B cell (primary cell): ENCODE data around the gene CARD10. TPM values are rescaled to one million over a fixed set of nuclear protein-coding genes. Genes with fewer than 3 reads are reported as not detected.
A peak's percentile ranks its signal among the peaks of the same experiment; 100 is the strongest.

ENCODE experiments used
- ATAC-seq: fragments of 200-7000 bp; cut with Tn5 transposase; one replicate; pipeline ENCODE4 v1.10.0; 2021; ENCODE audit warnings: low read depth, mild to moderate bottlenecking, moderate number of reproducible peaks, moderate library complexity
- CTCF ChIA-PET: fragments of 350-600 bp; sonication (Branson Sonifier 250); formaldehyde crosslinking; loops from one replicate; lab custom pipeline; 2021; ENCODE audit warnings: antibody characterized with exemption, inconsistent platforms; lab: Charles Lee
- POLR2A ChIA-PET: fragments of 350-600 bp; sonication (Branson Sonifier 250); formaldehyde crosslinking; loops from one replicate; lab custom pipeline; 2021; ENCODE audit warnings: antibody characterized with exemption; lab: Charles Lee
- DNase-seq: peaks from one replicate; pipeline ENCODE4 v3.0.0; 2013
- H2AFZ ChIP-seq: 2 replicates; pipeline ENCODE4 v1.6.1; 2012; ENCODE audit warnings: mild to moderate bottlenecking, low read depth, low read length; ENCODE audit not compliant: insufficient read depth, poor library complexity, severe bottlenecking
- H3K27ac ChIP-seq, 2 donors: 1 replicate in 1 of 2; 2 replicates in 1 of 2; pipeline ENCODE4 v1.5.1; 2012 to 2013; ENCODE audit warnings: low read length in 2 of 2, mild to moderate bottlenecking in 2 of 2, moderate library complexity in 1 of 2
- H3K27me3 ChIP-seq, 4 experiments: fragments of 200-600 bp in 1 of 4; sonication (generic) in 1 of 4; replicated peaks in 1 of 4; 1 replicate in 2 of 4; 2 replicates in 2 of 4; pipeline versions ENCODE4 v1.6.1 to v1.7.0; 2013 to 2016; ENCODE audit warnings: low read length in 3 of 4, mild to moderate bottlenecking in 2 of 4, mixed read lengths in 1 of 4, moderate library complexity in 1 of 4; ENCODE audit not compliant: insufficient read depth in 4 of 4, control insufficient read depth in 3 of 4; ENCODE audit errors: control extremely low read depth in 1 of 4
- H3K36me3 ChIP-seq, 2 experiments: replicated peaks in 1 of 2; 1 replicate in 1 of 2; 2 replicates in 1 of 2; pipeline versions ENCODE4 v1.6.1 to v1.7.1; 2013; ENCODE audit warnings: low read length in 1 of 2; ENCODE audit not compliant: insufficient read depth in 2 of 2, control insufficient read depth in 1 of 2; ENCODE audit errors: control extremely low read depth in 1 of 2, extremely low read depth in 1 of 2
- H3K4me1 ChIP-seq, 2 donors: fragments of 200-600 bp in 1 of 2; sonication (generic) in 1 of 2; 1 replicate in 1 of 2; 2 replicates in 1 of 2; pipeline versions ENCODE4 v1.5.1 to v1.6.1; 2013 to 2017; ENCODE audit warnings: low read length in 2 of 2; ENCODE audit not compliant: control insufficient read depth in 2 of 2, insufficient read depth in 2 of 2
- H3K4me2 ChIP-seq: replicated peaks from 2 replicates; pipeline ENCODE3; 2012; ENCODE audit warnings: mild to moderate bottlenecking, low read depth, low read length; ENCODE audit not compliant: poor library complexity, severe bottlenecking
- H3K4me3 ChIP-seq, 5 experiments: fragments of 200-600 bp in 1 of 5; sonication (generic) in 1 of 5; 1 replicate in 3 of 5; 2 replicates in 2 of 5; pipeline versions ENCODE4 v1.5.1 to v1.7.0; 2011 to 2016; ENCODE audit warnings: low read length in 4 of 5, mild to moderate bottlenecking in 4 of 5, low read depth in 2 of 5, control low read depth in 1 of 5, moderate library complexity in 1 of 5; ENCODE audit not compliant: insufficient read depth in 1 of 5; ENCODE audit errors: control extremely low read depth in 1 of 5, extremely low read depth in 1 of 5
- H3K79me2 ChIP-seq: fragments of 200-600 bp; sonication (generic); one replicate; pipeline ENCODE4 v1.6.0; 2016; ENCODE audit warnings: low read length; ENCODE audit not compliant: control insufficient read depth, insufficient read depth
- H3K9ac ChIP-seq: fragments of 200-600 bp; sonication (generic); 2 replicates; pipeline ENCODE4 v1.6.1; 2017; ENCODE audit warnings: mild to moderate bottlenecking, low read length, moderate library complexity
- H3K9me3 ChIP-seq, 3 donors: one replicate each; pipeline versions ENCODE4 v1.6.1 to v1.7.1; 2013; ENCODE audit warnings: low read length in 2 of 3; ENCODE audit not compliant: control insufficient read depth in 2 of 3, insufficient read depth in 1 of 3; ENCODE audit errors: control extremely low read depth in 1 of 3
- H4K20me1 ChIP-seq: 2 replicates; pipeline ENCODE4 v1.6.0; 2012; ENCODE audit warnings: mild to moderate bottlenecking, low read length; ENCODE audit not compliant: insufficient read depth, control insufficient read depth, poor library complexity, severe bottlenecking
- H3K27ac Mint-ChIP-seq: one replicate; pipeline ENCODE4 v1.8.0; 2021; ENCODE audit warnings: mixed read lengths
- H3K27me3 Mint-ChIP-seq: one replicate; pipeline ENCODE4 v1.8.0; 2021; ENCODE audit warnings: mixed read lengths
- H3K4me1 Mint-ChIP-seq: one replicate; pipeline ENCODE4 v1.8.0; 2021; ENCODE audit warnings: mixed read lengths
- H3K4me3 Mint-ChIP-seq: one replicate; pipeline ENCODE4 v1.8.0; 2021; ENCODE audit warnings: mixed read lengths
- H3K9me3 Mint-ChIP-seq: one replicate; pipeline ENCODE4 v1.8.0; 2022; ENCODE audit warnings: mixed read lengths; ENCODE audit not compliant: insufficient read depth
- EZH2 ChIP-seq: IDR thresholded peaks from 2 replicates; pipeline ENCODE4 v1.6.1; 2012; ENCODE audit warnings: borderline replicate concordance, low read depth, mild to moderate bottlenecking, moderate library complexity, low read length; ENCODE audit not compliant: insufficient read depth, poor library complexity, severe bottlenecking
- WGBS: methylation state at CpG from one replicate; pipeline ENCODE4 v1.1.5; 2013; ENCODE audit warnings: missing lambda C conversion rate; ENCODE audit not compliant: insufficient coverage; 5-methylcytosine and 5-hydroxymethylcytosine counted together
- intact Hi-C: fragments of 100-400 bp; cut with micrococcal nuclease; formaldehyde crosslinking; loops from one replicate; pipeline ENCODE4 v1.10.0; 2022
- polyA plus RNA-seq: library from polyadenylated mRNA; depleted of rRNA; stranded (reverse); fragments of >200 nt; gene quantifications from 2 replicates; pipeline ENCODE4 v1.2.3, GENCODE V29; 2012
- total RNA-seq, 2 donors: library from RNA; stranded (reverse); fragments of 120-200 nt in 1 of 2; gene quantifications; 1 replicate in 1 of 2; 2 replicates in 1 of 2; pipeline versions ENCODE4 v1.2.3 to v1.2.4, GENCODE V29; 2013 to 2022
- TF ChIP-seq, protein P1 (sequence below): fragments of 200-600 bp; IDR thresholded peaks from one replicate; pipeline ENCODE4 v1.8.0; 2022; ENCODE audit warnings: antibody characterized with exemption, mild to moderate bottlenecking

Gene CARD10
- total and polyA plus RNA-seq, 2 donors (not counting 1 experiment from before 2014, with no cell fraction given), result not detected

DNA sequence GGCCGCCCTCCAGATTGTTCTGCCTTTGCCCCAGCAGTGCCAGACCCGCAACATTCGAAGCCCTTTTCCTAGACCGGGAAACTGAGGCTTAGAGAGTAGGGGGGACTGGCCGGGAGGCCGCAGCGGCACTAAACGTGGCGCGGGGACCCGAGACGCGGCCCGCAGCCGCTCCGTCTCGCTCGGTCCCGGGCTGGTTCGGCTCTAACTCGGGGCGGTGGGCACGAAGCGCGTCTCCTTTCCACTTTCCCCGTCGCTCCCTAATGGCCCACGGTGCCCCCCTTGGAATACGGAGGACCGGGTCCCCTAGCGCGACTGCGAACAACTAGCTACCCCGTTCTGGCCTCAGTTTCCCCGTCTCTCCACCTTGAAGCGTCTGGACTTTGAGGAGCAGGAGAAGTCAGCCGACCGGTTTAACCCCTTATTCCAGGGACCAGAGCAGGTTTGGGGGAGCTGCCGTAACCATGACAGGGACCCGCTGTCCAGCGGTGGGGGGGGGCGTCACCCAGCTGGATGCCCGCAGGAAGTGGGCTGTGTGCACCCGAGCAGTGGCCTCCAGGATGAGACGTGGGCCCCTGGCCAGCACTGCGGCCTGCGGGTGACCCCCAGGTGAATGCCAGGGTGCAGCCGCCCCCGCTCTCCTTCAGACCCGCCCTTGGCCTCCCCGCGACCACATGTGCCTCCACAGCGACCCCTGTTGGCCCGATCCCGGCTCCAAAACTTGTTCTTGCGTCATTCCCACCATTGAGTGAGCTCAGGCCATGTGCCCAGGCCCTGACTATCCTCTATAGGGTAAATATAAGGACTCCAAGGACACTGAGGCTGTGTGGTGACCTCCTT lies 42.2 kb upstream of the CARD10 start:
- Histone ChIP-seq H3K27me3 (peaks cover 0 to 61% (median 25%) of the 10 kb centered on the region in 4 experiments), H3K27ac (no peak overlapping the region), H2AFZ (peak overlapping the region; percentile 60), H4K20me1 (no peaks in the 10 kb centered on the region), H3K79me2 (no peaks in the 10 kb centered on the region), H3K9ac (peak overlapping the region; percentile 53), H3K9me3 (peaks cover 0 to 17% (median 0%) of the 10 kb centered on the region in 3 donors), H3K36me3 (no peaks in the 10 kb centered on the region), H3K4me3 (peak overlapping the region in 4 of 5 experiments; percentile 17 to 65 (median 39)), H3K4me1 (peaks cover 27 to 32% of the 10 kb centered on the region in 2 donors), H3K4me2 (peak overlapping the region; percentile 91)
- DNase-seq, result peak; percentile 82
- ChIA-PET POLR2A (interaction anchor here (0.5 to 0.6 kb wide), 2 partner anchors 79 to 1185 kb away, joined by 7 to 8 read pairs; no protein-coding TSS in a partner anchor), CTCF (interaction anchor here (0.6 to 4.8 kb wide), 12 partner anchors 10 to 375 kb away, joined by 3 to 69 read pairs (median 4); no protein-coding TSS in a partner anchor)
- intact Hi-C loops, result no loop called here
- peak overlapping the region; percentile 67 for H3K27ac Mint-ChIP-seq
- TF ChIP-seq, protein P1, sequence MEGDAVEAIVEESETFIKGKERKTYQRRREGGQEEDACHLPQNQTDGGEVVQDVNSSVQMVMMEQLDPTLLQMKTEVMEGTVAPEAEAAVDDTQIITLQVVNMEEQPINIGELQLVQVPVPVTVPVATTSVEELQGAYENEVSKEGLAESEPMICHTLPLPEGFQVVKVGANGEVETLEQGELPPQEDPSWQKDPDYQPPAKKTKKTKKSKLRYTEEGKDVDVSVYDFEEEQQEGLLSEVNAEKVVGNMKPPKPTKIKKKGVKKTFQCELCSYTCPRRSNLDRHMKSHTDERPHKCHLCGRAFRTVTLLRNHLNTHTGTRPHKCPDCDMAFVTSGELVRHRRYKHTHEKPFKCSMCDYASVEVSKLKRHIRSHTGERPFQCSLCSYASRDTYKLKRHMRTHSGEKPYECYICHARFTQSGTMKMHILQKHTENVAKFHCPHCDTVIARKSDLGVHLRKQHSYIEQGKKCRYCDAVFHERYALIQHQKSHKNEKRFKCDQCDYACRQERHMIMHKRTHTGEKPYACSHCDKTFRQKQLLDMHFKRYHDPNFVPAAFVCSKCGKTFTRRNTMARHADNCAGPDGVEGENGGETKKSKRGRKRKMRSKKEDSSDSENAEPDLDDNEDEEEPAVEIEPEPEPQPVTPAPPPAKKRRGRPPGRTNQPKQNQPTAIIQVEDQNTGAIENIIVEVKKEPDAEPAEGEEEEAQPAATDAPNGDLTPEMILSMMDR, result peak; percentile 77
- peak; percentile 80 for TF ChIP-seq EZH2
- peak overlapping the region; percentile 78 for H3K4me3 Mint-ChIP-seq
- ATAC-seq, result peak; percentile 54
- peaks cover 43% of the 10 kb centered on the region for H3K27me3 Mint-ChIP-seq
- 3% methylated on average over 56 of the region's 56 CpGs for WGBS
- H3K4me1 Mint-ChIP-seq, result peaks cover 26% of the 10 kb centered on the region
- H3K9me3 Mint-ChIP-seq, result no peaks in the 10 kb centered on the region
